ENCODE results near the gene ANO9. TPM values are rescaled to one million over a fixed set of nuclear protein-coding genes. Genes with fewer than 3 reads are reported as not detected.

The ANO9 gene
- total RNA-seq, 8 experiments from 2014 or later, result 0.11 to 4.3 (median 0.60) TPM; not detected in 1

DNA sequence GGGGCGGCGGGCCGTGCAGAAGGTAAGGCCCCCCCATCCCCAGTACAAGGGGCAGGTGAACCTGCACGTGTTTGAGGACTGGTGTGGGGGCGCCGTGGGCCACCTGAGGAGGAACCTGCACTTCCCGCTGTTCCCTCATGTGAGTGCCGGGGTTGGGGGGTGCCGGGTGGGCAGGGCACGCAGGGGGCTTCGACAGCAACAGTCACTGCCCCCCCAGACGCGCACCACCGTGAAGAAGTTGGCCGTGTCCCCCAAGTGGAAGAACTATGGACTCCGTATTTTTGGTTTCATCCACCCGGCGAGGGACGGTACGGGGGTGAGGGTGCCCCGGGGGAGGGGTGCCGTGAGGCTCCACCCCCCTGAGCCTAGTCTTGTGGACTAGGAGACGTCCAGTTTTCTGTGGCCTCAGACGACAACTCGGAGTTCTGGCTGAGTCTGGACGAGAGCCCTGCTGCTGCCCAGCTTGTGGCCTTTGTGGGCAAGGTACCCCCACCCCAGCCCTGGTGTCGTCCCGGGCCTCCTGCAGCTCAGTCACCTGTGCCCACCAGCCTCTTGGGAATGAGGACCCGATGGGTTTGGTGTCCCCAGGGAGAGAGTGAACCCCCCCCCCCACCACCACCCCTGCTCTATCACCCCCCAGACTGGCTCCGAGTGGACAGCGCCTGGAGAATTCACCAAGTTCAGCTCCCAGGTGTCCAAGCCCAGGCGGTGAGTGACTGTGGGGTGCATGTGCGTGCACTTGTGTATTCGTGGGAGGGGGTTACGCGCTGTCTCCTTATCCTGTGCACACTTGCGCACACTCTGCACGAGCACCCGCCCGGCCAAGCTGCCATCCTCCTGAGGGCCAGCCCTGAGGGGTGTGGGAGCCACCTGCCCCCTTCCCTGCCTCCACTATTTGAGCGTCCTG lies 68.7 kb downstream of the ANO9 start:
- no peak for ATAC-seq (replicated peaks in 6 of 8)
- in situ Hi-C loops (cut with MboI; ENCODE audit: low pct_unique_long_range_greater_than_20kb in 2 of 9, low sequenced_read_pairs in 9 of 9, unreplicated experiment in 9 of 9), result no loop called here
- Histone ChIP-seq H3K27ac (no peak overlapping the region), H3K4me3 (no peak overlapping the region), H3K4me1 (replicated peaks in 1 of 2) (peaks cover 8 to 10% of the 10 kb centered on the region in 2 donors)
- 93% methylated on average over 3 of the region's 41 CpGs; no CpG with 5 or more reads in 9 of the 10 experiments for WGBS, 10 experiments

- in situ Hi-C loops (cut with MboI; ENCODE audit: low pct_unique_long_range_greater_than_20kb in 2 of 9, low sequenced_read_pairs in 9 of 9, unreplicated experiment in 9 of 9), result no loop called here
- no peak for ATAC-seq (replicated peaks in 6 of 8)
- WGBS, 10 experiments, result 60 to 100% (median 84%) methylated on average over 2 to 5 of the region's 19 CpGs; no CpG with 5 or more reads in 4 of the 10 experiments
Observed at GRCh38 chr11:371716-372590, 69.9 kb downstream of the ANO9 start.

DNA sequence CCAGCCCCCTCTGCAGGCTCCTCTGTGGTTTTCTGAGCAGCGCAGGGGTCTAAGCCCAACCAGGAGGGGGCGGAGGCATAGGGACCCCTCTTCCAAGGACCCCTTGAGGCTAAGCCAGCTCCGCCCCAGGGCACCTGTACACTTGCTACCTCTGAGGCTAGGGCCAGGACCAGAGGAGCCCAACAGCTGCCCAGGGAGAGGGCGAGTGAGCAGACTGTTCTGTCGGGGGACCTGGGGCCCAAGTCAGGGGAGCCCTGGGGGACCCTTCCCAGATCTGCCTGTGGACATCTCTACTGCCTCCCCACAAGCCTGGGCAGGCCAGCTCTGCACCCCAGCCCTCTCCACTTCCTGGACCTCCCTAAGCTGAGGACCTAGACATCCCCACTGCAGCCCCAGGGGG lies 70.8 kb downstream of the ANO9 start:
- Histone ChIP-seq H3K27ac (no peak overlapping the region), H3K4me1 (replicated peaks in 1 of 2) (peaks cover 10 to 16% of the 10 kb centered on the region in 2 donors), H3K4me3 (peak overlapping the region in 3 of 5 donors; percentile 76 to 95 (median 78))
- no peak for ATAC-seq (replicated peaks in 6 of 8)
- WGBS, 10 experiments, result no CpG with 5 or more reads among the region's 5 CpGs
- in situ Hi-C loops (cut with MboI; ENCODE audit: low pct_unique_long_range_greater_than_20kb in 2 of 9, low sequenced_read_pairs in 9 of 9, unreplicated experiment in 9 of 9), result no loop called here

More at GRCh38 chr11:371716-372590, 69.9 kb downstream of the ANO9 start:
- Histone ChIP-seq H3K4me3 (no peak overlapping the region), H3K27ac (no peak overlapping the region), H3K4me1 (replicated peaks in 1 of 2) (peaks cover 10 to 16% of the 10 kb centered on the region in 2 donors)

GRCh38 chr11:370070-370941 lies 71.5 kb downstream of the ANO9 start:
- Histone ChIP-seq H3K4me1 (replicated peaks in 1 of 2) (peaks cover 10 to 16% of the 10 kb centered on the region in 2 donors), H3K27ac (peak overlapping the region; percentile 93 to 95), H3K4me3 (peak overlapping the region; percentile 76 to 100 (median 78))
- peak in 5 of 8 experiments; percentile 6 to 21 (median 14) for ATAC-seq (replicated peaks in 6 of 8)
- in situ Hi-C loops (cut with MboI; ENCODE audit: low pct_unique_long_range_greater_than_20kb in 2 of 9, low sequenced_read_pairs in 9 of 9, unreplicated experiment in 9 of 9), result no loop called here
- 27 to 79% (median 36%) methylated on average over 2 to 4 of the region's 42 CpGs; no CpG with 5 or more reads in 7 of the 10 experiments for WGBS, 10 experiments

GRCh38 chr11:369336-370018 lies 72.3 kb downstream of the ANO9 start, which contains the start of gene B4GALNT4:
Gene B4GALNT4 (plus strand): TSS chr11:369499. CDS start chr11:369804, 305 bp downstream.
- H3K27ac ChIP-seq, result peak within 1 kb of the TSS; percentile 93 to 95
- peak; percentile 34 to 75 (median 66) for ATAC-seq (replicated peaks in 6 of 8)
- no CpG with 5 or more reads among the region's 118 CpGs for WGBS, 10 experiments
- in situ Hi-C loops (cut with MboI; ENCODE audit: low pct_unique_long_range_greater_than_20kb in 2 of 9, low sequenced_read_pairs in 9 of 9, unreplicated experiment in 9 of 9), result loop anchor here in 1 of 9 experiments (5.0 kb wide), 1 partner anchor 117 kb away; no protein-coding TSS in a partner anchor
- peaks cover 10 to 16% of the 10 kb centered on the region in 2 donors for H3K4me1 ChIP-seq (replicated peaks in 1 of 2)
- H3K4me3 ChIP-seq, result peak within 1 kb of the TSS; percentile 76 to 100 (median 78)

GRCh38 chr11:368414-369335 lies 73.1 kb downstream of the ANO9 start:
- H3K4me3 ChIP-seq, result peak overlapping the region; percentile 76 to 100 (median 78)
- in situ Hi-C loops (cut with MboI; ENCODE audit: low pct_unique_long_range_greater_than_20kb in 2 of 9, low sequenced_read_pairs in 9 of 9, unreplicated experiment in 9 of 9), result loop anchor here in 1 of 9 experiments (5.0 kb wide), 1 partner anchor 116 kb away; no protein-coding TSS in a partner anchor
- peaks cover 10 to 16% of the 10 kb centered on the region in 2 donors for H3K4me1 ChIP-seq (replicated peaks in 1 of 2)
- ATAC-seq (replicated peaks in 6 of 8), result peak; percentile 45 to 59 (median 56)
- peak overlapping the region; percentile 43 to 93 for H3K27ac ChIP-seq
- WGBS, 10 experiments, result 0 to 30% (median 4%) methylated on average over 1 to 12 of the region's 61 CpGs; no CpG with 5 or more reads in 6 of the 10 experiments

- 0 to 42% (median 32%) methylated on average over 1 to 5 of the region's 7 CpGs; no CpG with 5 or more reads in 7 of the 10 experiments for WGBS, 10 experiments
- H3K4me1 ChIP-seq (replicated peaks in 1 of 2), result peaks cover 10 to 16% of the 10 kb centered on the region in 2 donors
- peak overlapping the region; percentile 76 to 100 (median 78) for H3K4me3 ChIP-seq
- in situ Hi-C loops (cut with MboI; ENCODE audit: low pct_unique_long_range_greater_than_20kb in 2 of 9, low sequenced_read_pairs in 9 of 9, unreplicated experiment in 9 of 9), result loop anchor here in 1 of 9 experiments (5.0 kb wide), 1 partner anchor 116 kb away; no protein-coding TSS in a partner anchor
- peak overlapping the region in 1 of 2 donors; percentile 43 for H3K27ac ChIP-seq
- peak in 4 of 8 experiments; percentile 0 to 50 (median 7) for ATAC-seq (replicated peaks in 6 of 8)
Observed at GRCh38 chr11:367956-368413, 73.8 kb downstream of the ANO9 start.

Other genes with a start within 250 kb of the ANO9 start
- gene SCGB1C1, start 248.9 kb downstream of the ANO9 start, total RNA-seq, result not detected
- 10 to 100 TPM; 17.7 to 35.6 (median 31.3) TPM for gene BET1L, start 234.6 kb downstream of the ANO9 start, total RNA-seq
- 10 to 100 TPM; 39.0 to 94.0 (median 64.1) TPM for gene RIC8A, start 234.3 kb downstream of the ANO9 start, total RNA-seq
- gene SIRT3, start 205.7 kb downstream of the ANO9 start, total RNA-seq, result 10 to 100 TPM; 15.1 to 35.0 (median 16.6) TPM
- gene PSMD13, start 205.0 kb downstream of the ANO9 start, total RNA-seq, result 100 to 1,000 TPM; 106 to 155 (median 141) TPM
- gene NLRP6, start 163.6 kb downstream of the ANO9 start, total RNA-seq, result under 1 TPM in 4 of 8 experiments, not detected in 4; 0.14 to 0.33 (median 0.16) TPM
- 10 to 100 TPM in 2 of 8 experiments, 1 to 10 TPM in 3, under 1 TPM in 3; 0.60 to 40.6 (median 3.3) TPM for gene PGGHG, start 152.9 kb downstream of the ANO9 start, total RNA-seq
- gene IFITM5, start 142.5 kb downstream of the ANO9 start, total RNA-seq, result 1 to 10 TPM in 2 of 8 experiments, under 1 TPM in 1, not detected in 5; 0.51 to 1.5 (median 1.1) TPM
- 100 to 1,000 TPM in 4 of 8 experiments, 10 to 100 TPM in 1, 1 to 10 TPM in 2, under 1 TPM in 1; 0.38 to 809 (median 64.6) TPM for gene IFITM2, start 134.2 kb downstream of the ANO9 start, total RNA-seq
- gene IFITM1, start 128.0 kb downstream of the ANO9 start, total RNA-seq, result 1,000 to 10,000 TPM in 2 of 8 experiments, 100 to 1,000 TPM in 2, under 1 TPM in 1, not detected in 3; 0.16 to 1,915 (median 317) TPM
- 1,000 to 10,000 TPM in 1 of 8 experiments, 100 to 1,000 TPM in 3, 10 to 100 TPM in 1, 1 to 10 TPM in 3; 1.1 to 1,534 (median 213) TPM for gene IFITM3, start 121.2 kb downstream of the ANO9 start, total RNA-seq
- 100 to 1,000 TPM in 1 of 8 experiments, 10 to 100 TPM in 6, 1 to 10 TPM in 1; 9.7 to 103 (median 70.9) TPM for gene B4GALNT4, start 72.5 kb downstream of the ANO9 start, total RNA-seq
- 10 to 100 TPM in 1 of 8 experiments, 1 to 10 TPM in 3, under 1 TPM in 3, not detected in 1; 0.21 to 24.4 (median 3.2) TPM for gene PKP3, start 47.8 kb downstream of the ANO9 start, total RNA-seq
- 100 to 1,000 TPM in 1 of 8 experiments, 10 to 100 TPM in 7; 19.5 to 131 (median 28.5) TPM for gene SIGIRR, start 27.0 kb downstream of the ANO9 start, total RNA-seq
- gene PTDSS2, start 8.3 kb upstream of the ANO9 start, total RNA-seq, result 10 to 100 TPM; 11.4 to 37.9 (median 21.2) TPM
- 100 to 1,000 TPM in 4 of 8 experiments, 10 to 100 TPM in 4; 55.8 to 181 (median 94.8) TPM for gene RNH1, start 65.2 kb upstream of the ANO9 start, total RNA-seq
- 10 to 100 TPM; 38.5 to 96.1 (median 57.2) TPM for gene HRAS, start 93.6 kb upstream of the ANO9 start, total RNA-seq
- gene LRRC56, start 95.5 kb upstream of the ANO9 start, total RNA-seq, result 1 to 10 TPM in 6 of 8 experiments, under 1 TPM in 2; 0.75 to 7.6 (median 1.8) TPM
- 1 to 10 TPM in 4 of 8 experiments, under 1 TPM in 4; 0.29 to 5.4 (median 0.88) TPM for gene LMNTD2, start 118.7 kb upstream of the ANO9 start, total RNA-seq
- gene RASSF7, start 119.0 kb upstream of the ANO9 start, total RNA-seq, result 10 to 100 TPM in 1 of 8 experiments, 1 to 10 TPM in 7; 4.6 to 10.4 (median 7.0) TPM
- 10 to 100 TPM; 11.9 to 32.0 (median 16.0) TPM for gene PHRF1, start 134.5 kb upstream of the ANO9 start, total RNA-seq
- 10 to 100 TPM; 10.2 to 27.9 (median 17.0) TPM for gene IRF7, start 173.9 kb upstream of the ANO9 start, total RNA-seq
- gene CDHR5, start 182.9 kb upstream of the ANO9 start, total RNA-seq, result 1 to 10 TPM in 3 of 8 experiments, under 1 TPM in 5; 0.31 to 1.3 (median 0.51) TPM
- gene SCT, start 185.2 kb upstream of the ANO9 start, total RNA-seq, result not detected
- gene DRD4, start 195.3 kb upstream of the ANO9 start, total RNA-seq, result 1 to 10 TPM in 1 of 8 experiments, under 1 TPM in 4, not detected in 3; 0.22 to 1.8 (median 0.93) TPM

Measured in motor neuron (in vitro differentiated cells).